Left cardiac atrium (tissue), 4 donors: ENCODE results near the gene SET. TPM values are rescaled to one million over a fixed set of nuclear protein-coding genes. Genes with fewer than 3 reads are reported as not detected.
A peak's percentile ranks its signal among the peaks of the same experiment; 100 is the strongest.

Source experiments
- ATAC-seq, 2 donors: fragments of 200-7000 bp; cut with Tn5 transposase; one replicate each; pipeline ENCODE4 v1.9.1; 2020; ENCODE audit warnings: mild to moderate bottlenecking in 2 of 2, moderate library complexity in 2 of 2
- DNase-seq: peaks from one replicate; pipeline ENCODE4 v3.0.0-alpha.2; 2020
- intact Hi-C, 2 donors: fragments of 100-400 bp; cut with DNase I; formaldehyde crosslinking; loops; one replicate each; pipeline versions ENCODE4 v1.14.1 to v1.15.1; 2022 to 2023
- total RNA-seq, 2 donors: library from RNA; stranded (reverse); fragmentation: NEBNext Ultra II Directional; extraction: Animal tissue kit (Norgen Biotek cat#: 25700); gene quantifications; one replicate each; pipeline ENCODE4 v1.2.1, GENCODE V29; 2021
- donor health status: DM: no; HTN: yes; CAD: no.
- donor health status: DM: no; HTN: yes; CAD: no; lungs with severe emphysema.
- donor health status: DM: yes; HTN: yes; CAD: no.
- donor health status: Dilated cardiomyopathy.

The SET gene
- total RNA-seq, 2 donors from 2014 or later: 158 to 191 TPM

DNA sequence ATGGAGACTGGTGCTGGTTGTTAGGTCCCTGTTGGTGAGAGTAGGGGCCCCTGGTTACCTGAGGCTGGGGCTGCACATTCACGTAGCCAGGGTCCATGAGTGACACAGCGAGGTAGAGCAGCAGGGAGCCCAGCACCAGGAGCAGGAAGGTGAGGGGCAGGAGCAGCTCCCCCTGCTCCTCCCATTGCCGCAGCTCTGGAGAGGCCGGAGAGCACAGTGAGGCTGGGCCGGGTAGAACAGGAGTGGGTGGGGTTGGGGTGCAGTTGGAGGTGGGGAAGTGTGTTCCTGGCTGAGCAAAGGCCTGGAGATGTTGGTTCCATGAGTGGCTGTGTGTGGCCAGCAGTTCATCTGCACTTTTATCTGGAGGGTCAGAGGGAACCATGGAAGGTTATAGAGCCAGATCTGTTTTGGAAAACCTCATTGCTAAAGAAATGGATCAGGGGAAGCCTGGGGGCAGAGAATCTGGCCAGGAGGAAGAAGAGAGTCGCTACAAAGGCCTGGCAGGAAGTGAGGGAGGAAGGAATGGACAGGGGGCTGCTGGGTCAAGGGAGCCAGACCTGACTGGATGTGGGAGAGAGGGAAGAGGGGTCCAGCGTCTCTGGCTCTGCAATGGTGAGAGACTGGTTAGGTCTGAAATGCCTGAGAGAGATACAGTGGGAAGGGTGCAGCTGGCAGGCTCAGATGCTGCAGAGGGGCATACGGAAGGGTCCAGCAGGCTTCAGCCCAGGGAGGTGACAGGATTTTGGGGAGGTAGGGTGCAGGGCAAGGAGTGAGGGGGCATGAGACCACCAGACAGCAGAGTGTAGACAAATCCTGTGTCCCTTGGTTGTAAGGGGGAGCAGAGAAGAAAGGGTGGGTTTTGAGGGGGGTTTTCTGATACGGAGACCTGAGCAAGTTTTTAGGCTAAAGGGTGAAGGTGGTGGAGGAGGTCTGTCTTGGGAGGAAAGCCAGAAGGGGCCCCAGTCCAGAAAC, 33.6 kb downstream of the SET start:
- intact Hi-C loops: no loop called here
- DNase-seq (no peak), ATAC-seq (no peak)

DNA sequence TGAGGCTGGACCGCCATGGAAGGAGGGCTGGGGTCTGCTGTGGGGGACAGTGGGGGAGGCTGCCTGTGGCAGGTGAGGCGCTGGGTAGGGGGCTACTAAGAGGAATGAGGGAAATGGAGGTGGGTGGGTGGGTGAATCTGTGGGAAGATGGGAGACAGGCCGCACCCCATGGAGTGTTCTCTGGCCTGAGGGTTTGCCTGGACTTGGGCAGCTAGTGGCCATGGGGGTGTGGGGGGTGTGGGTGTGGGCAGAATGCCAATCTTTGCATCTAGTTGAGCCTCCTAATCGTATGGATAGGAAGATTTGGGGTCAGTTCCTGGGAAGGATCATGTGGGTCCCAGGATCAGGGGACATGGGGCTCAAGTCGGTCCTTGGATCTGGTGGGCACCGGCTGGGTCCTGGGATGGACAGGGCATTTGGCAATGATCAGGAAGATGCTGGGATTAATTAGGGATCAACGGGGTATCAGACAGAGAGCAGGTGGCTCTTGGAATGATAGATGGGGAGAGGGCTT, 34.4 kb downstream of the SET start:
- no peak for ATAC-seq
- intact Hi-C loops: no loop called here
- DNase-seq: no peak

DNA sequence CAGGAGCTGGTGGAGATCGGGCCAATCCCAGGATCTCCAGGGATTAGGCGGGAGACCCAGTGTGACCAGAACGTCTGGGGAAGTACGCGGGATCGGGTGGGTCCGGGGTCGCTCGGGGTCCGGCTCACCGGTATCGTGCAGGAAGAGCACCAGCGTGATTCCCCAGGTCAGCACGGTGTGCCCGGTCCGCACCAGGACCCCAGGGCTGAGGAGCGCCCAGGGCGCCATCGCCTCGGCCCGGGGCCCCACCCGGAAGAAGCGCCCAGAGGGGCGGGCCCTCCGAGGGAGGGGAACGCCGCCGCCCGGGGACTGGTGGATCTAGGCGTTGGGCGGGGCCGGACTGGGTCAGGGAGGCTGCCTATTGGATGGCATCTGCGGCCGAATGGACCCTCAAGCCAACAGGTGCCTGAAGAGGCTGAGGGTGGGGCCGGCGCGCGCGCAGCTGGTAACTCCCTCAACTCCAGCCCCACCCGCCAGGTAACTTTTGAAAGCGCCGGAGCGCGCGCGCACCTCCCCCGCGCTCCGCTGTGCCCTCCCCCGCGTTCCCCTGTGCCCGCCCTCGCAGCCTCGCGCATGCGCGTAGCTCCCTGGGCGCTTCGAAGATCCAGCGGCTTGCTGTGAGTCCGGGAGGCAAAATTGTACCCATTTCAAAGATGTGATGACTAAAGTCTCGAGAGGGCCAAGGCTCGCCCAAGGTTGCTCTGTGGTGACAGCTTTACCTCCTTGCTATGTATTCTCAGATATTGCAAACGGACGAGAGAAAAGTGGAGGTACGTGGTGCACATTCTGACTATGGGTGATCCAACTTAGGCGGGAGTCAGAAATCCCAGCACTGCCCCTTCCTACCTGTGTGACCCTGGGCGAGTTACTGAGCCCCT, 35.1 kb downstream of the SET start, which contains the start of gene ZDHHC12:
Gene ZDHHC12 (minus strand): TSS at position 262 of the 878 bp plus-strand sequence. CDS start 34 bp downstream, at position 228.
- intact Hi-C loops: no loop called here
- ATAC-seq (peak; percentile 97), DNase-seq (peak; percentile 97)

- DNase-seq (peak; percentile 84), ATAC-seq (peak; percentile 25 to 72)
- intact Hi-C loops: no loop called here
Measured at GRCh38 chr9:128724744-128725211, 35.8 kb downstream of the SET start.

GRCh38 chr9:128727640-128728248, 38.7 kb downstream of the SET start:
- DNase-seq (no peak), ATAC-seq (no peak)
- intact Hi-C loops: no loop called here

DNA sequence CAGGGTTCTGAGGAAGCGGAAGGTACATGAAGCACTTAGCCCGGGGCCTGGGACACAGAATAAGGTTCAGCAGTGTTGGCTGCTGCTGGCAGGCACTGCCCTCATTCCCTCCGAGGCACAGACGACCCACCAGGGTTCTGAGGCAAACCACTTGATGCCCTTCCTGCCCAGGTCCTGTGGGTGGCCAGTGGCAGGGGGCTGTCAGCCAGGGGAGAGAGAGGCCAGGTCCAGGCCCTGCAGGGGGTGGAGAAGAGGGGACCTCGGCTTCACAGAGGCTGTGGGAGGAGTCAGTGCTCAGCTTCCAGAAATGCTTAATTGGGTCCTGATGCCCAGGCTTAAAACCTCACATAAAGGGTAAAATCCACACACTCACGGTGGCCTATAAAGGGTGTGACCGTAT, 39.3 kb downstream of the SET start:
- DNase-seq: no peak
- no peak for ATAC-seq
- intact Hi-C loops: no loop called here

GRCh38 chr9:128729302-128729701, 40.3 kb downstream of the SET start:
- DNase-seq (no peak), ATAC-seq (no peak)
- intact Hi-C loops: no loop called here

DNA sequence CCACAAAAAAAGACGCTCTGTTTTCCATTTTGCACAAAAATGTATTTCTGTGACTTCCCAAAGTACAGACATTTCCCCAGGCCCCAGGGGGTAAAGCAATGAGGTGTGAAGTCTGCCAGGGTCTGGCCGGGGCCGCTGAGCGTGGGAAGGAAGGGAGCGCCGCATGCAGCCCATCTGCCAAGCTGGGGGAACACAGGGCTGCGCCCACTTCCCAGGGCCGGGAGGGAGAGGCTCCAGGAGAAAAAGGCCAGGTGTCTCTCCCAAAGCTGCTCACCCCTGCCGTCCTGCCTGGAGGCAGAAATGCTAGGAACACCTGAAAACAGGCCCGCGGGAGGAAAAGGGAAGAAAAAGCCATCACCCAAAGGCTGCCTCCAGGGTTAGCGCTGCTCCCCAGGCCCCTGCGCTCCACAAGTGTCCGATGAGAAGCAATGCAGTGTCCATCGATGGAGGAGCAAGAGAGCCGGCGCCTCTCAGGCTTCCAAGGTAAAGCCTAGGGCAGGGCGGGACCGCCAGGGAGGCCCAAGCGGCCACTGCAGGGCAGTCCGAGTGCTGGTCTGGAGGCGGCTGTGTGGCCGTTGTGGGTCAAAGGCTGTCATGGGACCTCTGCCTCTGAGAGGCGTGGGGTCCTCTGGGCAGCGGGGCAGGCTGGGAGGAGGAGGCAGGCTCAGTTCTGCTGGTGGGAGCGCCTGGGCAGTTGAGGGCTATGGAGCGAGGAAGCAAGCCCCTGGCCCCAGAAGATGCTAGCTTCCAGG, 40.9 kb downstream of the SET start:
- no peak for DNase-seq
- no peak for ATAC-seq
- intact Hi-C loops: no loop called here

GRCh38 chr9:128731093-128731492, 42.1 kb downstream of the SET start:
- DNase-seq: no peak
- intact Hi-C loops: no loop called here
- ATAC-seq: no peak

- DNase-seq: no peak
- intact Hi-C loops: no loop called here
- no peak for ATAC-seq
Measured at GRCh38 chr9:128731691-128732090, 42.7 kb downstream of the SET start.

DNA sequence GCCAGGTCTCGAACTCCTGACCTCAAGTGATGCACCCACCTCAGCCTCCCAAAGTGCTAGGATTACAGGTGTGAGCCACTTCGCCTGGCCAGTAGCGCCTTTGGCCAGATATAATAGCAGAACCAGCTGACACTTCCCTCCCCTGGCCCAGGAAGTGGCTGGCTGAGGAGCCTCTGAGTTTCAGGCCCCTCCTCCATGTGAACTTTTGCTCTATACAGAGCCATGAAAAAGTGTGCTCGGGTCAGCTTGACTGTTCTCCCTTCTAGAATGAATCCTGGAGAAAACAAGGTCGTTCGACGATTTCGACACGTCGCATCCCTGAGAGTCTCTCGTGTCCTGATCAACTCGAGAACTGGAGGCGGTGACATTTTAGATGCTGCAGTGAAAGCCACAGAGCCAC, 43.6 kb downstream of the SET start:
- DNase-seq (no peak), ATAC-seq (no peak)
- intact Hi-C loops: no loop called here

DNA sequence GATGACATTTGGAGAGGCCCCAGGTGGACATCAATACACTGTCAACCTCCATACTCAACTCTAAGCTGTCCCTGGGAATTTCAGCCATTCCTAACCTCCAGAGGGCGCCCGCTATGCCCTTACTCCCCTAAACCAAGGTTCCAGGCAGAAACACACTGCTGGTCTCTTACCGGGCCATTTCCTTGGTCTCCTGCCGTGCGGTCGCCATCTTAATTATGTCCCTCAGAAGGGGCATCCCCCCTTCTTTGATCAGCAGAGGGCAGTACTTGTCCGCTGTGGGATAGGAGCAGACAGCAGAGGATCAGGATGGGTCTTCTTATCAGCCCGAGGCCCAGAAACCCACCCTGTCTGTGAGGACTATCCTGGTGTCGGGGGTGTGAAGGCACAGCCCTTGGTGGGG, 44.2 kb downstream of the SET start:
- ATAC-seq: peak; percentile 75 to 79
- intact Hi-C loops: no loop called here
- peak; percentile 70 for DNase-seq

- ATAC-seq (no peak), DNase-seq (no peak)
- intact Hi-C loops: no loop called here
Measured at GRCh38 chr9:128735373-128735772, 46.4 kb downstream of the SET start.

DNA sequence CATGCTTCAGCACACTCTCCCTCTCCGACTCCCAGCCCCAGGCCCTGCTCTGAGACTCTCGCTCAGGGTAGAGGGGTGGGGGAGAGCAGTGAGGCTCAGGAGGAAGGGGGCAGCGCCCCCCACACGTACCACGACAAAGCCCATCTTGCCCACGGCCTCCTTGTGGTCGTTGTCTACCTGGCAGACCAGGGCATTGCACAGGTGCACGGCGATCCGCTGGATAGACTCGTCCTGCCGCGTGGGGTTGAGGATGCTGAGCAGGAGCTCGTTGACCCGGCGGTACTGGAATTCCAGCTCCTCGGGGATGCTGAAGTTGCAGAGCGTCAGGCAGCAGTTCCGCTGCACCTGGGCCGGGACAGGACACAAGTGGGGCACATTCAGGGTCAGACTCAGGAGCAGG, 53.4 kb downstream of the SET start:
- ATAC-seq (no peak), DNase-seq (no peak)
- intact Hi-C loops: no loop called here

- DNase-seq: no peak
- no peak for ATAC-seq
- intact Hi-C loops: no loop called here
Measured at GRCh38 chr9:128743421-128743820, 54.4 kb downstream of the SET start.
